LNCaP clone FGC (cell line): Measurements from ENCODE around the gene SREK1IP1.
A peak's percentile ranks its signal among the peaks of the same experiment; 100 is the strongest.

Experiments used
- DNase-seq: peaks from one replicate; pipeline ENCODE4 v3.0.0-alpha.2; 2011; ENCODE audit warnings: low read depth
- H3K4me3 ChIP-seq: 2 replicates; pipeline ENCODE4 v1.5.1; 2011; ENCODE audit warnings: mild to moderate bottlenecking, low read depth, low read length, control low read depth
- TF ChIP-seq, protein P1 (sequence below): IDR thresholded peaks from 2 replicates; pipeline ENCODE4 v1.5.1; 2012; ENCODE audit warnings: mild to moderate bottlenecking; ENCODE audit not compliant: control insufficient read depth, insufficient read depth; ENCODE audit errors: extremely low read depth

Gene SREK1IP1

DNA sequence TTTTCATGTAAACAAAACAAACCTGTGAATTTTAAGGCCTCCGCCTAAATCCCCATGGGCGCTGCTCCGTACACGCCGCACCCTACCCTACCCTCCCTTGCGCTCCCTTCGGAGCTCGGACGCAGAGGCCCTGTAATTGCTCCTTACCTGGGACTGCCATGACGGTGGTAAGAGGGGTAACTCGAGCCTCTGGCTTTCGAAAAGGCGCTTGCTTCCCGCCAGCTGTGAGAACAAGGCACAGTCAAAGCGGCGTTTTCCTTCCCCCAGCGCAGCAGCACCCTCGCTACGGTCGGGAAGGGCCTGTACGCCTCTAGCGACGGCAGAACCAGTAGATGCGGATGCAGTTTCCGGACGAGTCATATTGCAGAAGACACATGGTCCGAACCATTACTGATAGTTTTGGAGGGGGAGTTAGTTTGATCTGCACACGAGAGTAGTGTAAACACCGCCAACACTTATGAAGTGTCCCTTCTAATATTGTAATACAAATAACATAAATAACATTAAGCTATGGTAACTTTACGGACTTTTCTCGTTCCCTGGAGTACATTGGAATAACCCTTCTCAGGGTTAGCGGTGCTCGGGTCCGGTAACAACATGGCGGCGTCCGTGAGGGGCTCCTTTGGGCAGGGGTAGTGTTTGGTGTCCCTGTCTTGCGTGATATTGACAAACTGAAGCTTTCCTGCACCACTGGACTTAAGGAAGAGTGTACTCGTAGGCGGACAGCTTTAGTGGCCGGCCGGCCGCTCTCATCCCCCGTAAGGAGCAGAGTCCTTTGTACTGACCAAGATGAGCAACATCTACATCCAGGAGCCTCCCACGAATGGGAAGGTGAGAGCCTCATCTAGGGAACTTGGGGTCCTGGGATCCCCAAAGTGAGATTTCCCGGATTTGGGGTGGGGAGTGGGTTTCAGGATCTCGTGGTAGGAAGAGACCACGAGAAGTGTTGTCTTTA, at the start of gene SREK1IP1, which contains the start of gene CWC27:
Gene SREK1IP1 (minus strand): TSS at position 334 of the 955 bp plus-strand sequence. CDS start 174 bp downstream, at position 160.
Gene CWC27 (plus strand): TSS at position 573 of the 955 bp plus-strand sequence. CDS start 217 bp downstream, at position 790.
- TF ChIP-seq, protein P1, sequence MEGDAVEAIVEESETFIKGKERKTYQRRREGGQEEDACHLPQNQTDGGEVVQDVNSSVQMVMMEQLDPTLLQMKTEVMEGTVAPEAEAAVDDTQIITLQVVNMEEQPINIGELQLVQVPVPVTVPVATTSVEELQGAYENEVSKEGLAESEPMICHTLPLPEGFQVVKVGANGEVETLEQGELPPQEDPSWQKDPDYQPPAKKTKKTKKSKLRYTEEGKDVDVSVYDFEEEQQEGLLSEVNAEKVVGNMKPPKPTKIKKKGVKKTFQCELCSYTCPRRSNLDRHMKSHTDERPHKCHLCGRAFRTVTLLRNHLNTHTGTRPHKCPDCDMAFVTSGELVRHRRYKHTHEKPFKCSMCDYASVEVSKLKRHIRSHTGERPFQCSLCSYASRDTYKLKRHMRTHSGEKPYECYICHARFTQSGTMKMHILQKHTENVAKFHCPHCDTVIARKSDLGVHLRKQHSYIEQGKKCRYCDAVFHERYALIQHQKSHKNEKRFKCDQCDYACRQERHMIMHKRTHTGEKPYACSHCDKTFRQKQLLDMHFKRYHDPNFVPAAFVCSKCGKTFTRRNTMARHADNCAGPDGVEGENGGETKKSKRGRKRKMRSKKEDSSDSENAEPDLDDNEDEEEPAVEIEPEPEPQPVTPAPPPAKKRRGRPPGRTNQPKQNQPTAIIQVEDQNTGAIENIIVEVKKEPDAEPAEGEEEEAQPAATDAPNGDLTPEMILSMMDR, result no peak
- DNase-seq, result peak; percentile 85
- H3K4me3 ChIP-seq, result peak within 1 kb of the TSS; percentile 84

DNA sequence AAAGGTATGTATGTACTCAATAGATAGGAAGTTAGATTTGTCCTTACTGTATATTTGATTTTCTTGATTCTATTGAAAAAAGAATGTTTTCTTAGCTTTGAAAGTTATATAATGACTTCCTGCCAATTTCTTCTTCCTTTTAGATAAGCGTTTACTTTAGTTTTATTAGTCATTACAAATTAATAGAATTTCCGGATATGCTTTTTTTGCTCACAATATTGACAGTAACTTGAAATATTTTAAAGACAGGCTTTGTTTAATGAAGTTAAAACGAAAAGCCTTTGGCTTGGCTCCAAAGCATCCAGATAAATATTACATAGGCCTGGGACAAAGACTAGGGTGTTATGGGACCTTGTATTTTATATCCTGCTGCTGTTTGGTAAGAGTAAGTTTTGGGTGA, 49.8 kb upstream of the SREK1IP1 start:
- H3K4me3 ChIP-seq, result no peak overlapping the region
- DNase-seq, result peak; percentile 86
- TF ChIP-seq, protein P1, result no peak

DNA sequence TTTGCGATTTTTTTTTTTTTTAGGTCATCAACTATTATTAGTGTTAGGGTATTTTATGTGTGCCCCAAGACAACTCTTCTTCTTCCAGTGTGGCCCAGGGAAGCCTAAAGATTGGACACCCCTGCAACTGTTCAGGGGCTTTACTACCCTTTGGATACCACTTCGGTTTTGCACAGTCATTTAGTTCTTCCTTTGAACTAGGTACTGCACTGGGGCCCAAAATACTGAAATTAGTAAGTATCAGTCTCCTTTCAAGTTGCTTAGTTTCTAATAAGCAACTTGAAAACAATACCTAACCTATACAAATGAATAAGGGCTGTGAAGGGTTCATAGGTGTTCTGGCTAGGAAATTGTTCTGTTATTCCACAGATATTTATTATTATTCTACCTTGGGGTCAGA, 45.6 kb upstream of the SREK1IP1 start:
- TF ChIP-seq, protein P1, result no peak
- no peak for DNase-seq
- H3K4me3 ChIP-seq, result no peak overlapping the region

DNA sequence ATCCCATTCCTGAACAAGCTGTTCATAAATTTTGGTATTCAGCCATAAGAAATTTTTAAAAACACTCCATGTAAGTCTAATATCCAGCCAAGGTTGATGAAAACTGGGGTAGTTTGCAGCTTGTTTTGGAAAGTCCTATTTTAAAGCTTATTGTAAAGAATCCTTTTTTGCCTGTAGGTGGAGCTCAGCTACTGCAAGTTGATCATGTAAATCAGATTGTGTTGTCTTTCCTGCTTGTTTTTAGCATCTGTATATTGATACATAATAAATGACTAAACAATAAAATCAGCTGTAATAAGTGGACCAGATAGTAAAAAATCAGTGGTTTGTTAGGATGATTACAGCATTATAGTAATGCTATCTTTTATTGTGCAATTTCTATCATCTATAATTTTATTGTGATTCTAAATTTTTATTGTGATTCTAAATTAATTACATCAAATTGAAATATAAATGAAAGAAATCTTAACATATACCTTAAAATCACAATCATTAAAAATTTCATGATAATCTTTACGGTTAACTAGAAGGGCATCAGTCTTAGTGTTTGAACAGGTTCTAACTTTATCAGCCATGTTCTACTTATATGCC, 42.7 kb upstream of the SREK1IP1 start:
- DNase-seq, result peak; percentile 38
- TF ChIP-seq, protein P1, result peak; percentile 77
- H3K4me3 ChIP-seq, result no peak overlapping the region

DNA sequence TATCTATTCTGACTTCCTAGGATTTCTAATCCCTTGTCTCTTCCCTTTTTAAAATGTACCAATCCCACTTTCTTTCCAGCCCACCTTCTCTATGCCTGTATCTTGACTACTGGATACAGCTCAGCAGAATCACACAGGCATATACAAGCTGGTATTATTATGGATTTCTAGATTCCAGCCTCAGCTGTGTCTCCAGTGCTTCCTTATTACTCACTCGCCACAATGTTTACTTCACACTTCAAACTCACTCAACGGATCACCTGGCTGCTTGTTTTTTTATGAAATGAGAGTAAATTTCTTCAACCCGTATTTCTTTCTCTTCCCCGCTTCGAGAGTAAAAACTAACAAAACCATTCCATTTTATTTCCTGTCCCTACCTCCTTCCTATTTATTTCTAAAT, 39.0 kb upstream of the SREK1IP1 start:
- TF ChIP-seq, protein P1, result no peak
- no peak overlapping the region for H3K4me3 ChIP-seq
- DNase-seq, result no peak

DNA sequence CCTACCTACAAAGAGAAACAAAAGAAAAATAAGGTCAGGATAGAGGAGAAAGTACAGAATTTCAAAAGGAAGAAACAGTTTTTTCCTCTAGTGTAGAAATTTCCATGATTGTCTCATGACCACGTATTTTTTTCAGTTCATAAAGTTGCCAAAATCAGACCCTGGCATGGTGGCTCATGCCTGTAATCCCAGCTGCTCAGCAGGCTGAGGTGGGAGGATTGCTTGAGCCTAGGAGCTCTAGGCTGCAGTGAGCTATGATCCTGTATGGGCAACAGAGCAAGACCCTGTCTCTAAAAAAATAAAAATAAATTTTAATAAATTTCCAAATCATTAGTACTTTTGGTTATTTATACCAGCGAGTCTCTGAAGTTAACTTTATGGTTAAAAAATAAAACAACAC, 38.0 kb upstream of the SREK1IP1 start:
- no peak for DNase-seq
- TF ChIP-seq, protein P1, result no peak

DNA sequence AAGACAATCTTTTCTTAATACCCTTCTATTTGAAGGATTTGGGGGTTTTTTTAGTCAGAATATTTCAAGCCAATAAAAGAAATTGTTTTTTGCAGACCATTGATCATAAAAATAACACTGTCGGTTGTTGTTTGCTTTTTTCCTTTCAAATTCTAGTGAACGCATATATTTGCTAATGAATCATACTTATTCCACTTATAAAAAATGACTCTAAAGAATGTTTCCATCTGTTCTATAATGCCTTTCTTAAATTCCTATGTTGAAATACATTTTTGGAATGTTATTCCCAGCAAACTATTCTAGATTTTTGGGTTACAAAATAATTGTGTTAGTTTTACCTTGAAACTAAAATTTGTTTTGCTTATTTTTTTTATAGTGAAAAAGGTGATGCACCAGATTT, 32.4 kb upstream of the SREK1IP1 start:
- TF ChIP-seq, protein P1, result no peak
- no peak for DNase-seq
- H3K4me3 ChIP-seq, result no peak overlapping the region

More for the DNA sequence above, 38.0 kb upstream of the SREK1IP1 start:
- no peak overlapping the region for H3K4me3 ChIP-seq
